ENCODE measurements around the gene MAST3.

The MAST3 gene

DNA sequence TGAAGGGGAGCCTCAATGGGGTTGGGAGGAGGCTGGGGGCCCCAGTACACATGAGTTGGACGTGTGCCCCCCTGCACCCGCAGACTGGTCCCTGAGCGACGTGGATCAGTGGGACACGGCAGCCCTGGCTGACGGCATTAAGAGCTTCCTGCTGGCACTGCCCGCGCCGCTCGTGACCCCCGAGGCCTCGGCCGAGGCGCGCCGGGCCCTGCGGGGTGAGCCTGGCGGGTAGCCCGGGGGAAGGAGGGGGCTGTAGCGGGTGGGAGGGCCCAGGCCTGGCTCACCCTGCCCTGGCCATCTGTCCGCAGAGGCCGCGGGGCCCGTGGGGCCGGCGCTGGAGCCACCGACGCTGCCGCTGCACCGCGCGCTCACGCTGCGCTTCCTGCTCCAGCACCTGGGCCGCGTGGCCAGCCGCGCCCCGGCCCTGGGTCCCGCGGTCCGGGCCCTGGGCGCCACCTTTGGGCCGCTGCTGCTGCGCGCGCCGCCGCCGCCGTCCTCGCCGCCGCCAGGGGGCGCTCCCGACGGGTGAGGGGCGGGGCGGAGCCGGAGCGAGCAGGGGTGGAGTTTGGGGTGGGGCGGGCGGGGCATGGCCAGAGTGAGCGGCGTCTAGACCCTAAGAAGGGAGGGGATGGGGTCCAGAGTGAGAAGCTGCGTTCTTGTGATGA is 63.5 kb downstream of the MAST3 start:
- Histone ChIP-seq H3K9ac (no peak overlapping the region), H3K36me3 (ENCODE audit: control insufficient read depth, insufficient read depth, low read length) (no peaks in the 10 kb centered on the region), H2AFZ (no peak overlapping the region), H3K4me3 (ENCODE audit: low read depth, low read length) (no peak overlapping the region), H3K27me3 (ENCODE audit: control insufficient read depth, insufficient read depth, low read length) (no peaks in the 10 kb centered on the region), H3K9me3 (ENCODE audit: control insufficient read depth, low read length) (no peaks in the 10 kb centered on the region), H3K27ac (peak overlapping the region; percentile 63), H3K4me1 (peaks cover 19% of the 10 kb centered on the region), H3K79me2 (peaks cover 6% of the 10 kb centered on the region), H3K4me2 (ENCODE audit: low read length) (peak overlapping the region; percentile 57)
- TF ChIP-seq, protein P1, sequence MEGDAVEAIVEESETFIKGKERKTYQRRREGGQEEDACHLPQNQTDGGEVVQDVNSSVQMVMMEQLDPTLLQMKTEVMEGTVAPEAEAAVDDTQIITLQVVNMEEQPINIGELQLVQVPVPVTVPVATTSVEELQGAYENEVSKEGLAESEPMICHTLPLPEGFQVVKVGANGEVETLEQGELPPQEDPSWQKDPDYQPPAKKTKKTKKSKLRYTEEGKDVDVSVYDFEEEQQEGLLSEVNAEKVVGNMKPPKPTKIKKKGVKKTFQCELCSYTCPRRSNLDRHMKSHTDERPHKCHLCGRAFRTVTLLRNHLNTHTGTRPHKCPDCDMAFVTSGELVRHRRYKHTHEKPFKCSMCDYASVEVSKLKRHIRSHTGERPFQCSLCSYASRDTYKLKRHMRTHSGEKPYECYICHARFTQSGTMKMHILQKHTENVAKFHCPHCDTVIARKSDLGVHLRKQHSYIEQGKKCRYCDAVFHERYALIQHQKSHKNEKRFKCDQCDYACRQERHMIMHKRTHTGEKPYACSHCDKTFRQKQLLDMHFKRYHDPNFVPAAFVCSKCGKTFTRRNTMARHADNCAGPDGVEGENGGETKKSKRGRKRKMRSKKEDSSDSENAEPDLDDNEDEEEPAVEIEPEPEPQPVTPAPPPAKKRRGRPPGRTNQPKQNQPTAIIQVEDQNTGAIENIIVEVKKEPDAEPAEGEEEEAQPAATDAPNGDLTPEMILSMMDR (IDR thresholded peaks at IDR 0.05) = no peak

DNA sequence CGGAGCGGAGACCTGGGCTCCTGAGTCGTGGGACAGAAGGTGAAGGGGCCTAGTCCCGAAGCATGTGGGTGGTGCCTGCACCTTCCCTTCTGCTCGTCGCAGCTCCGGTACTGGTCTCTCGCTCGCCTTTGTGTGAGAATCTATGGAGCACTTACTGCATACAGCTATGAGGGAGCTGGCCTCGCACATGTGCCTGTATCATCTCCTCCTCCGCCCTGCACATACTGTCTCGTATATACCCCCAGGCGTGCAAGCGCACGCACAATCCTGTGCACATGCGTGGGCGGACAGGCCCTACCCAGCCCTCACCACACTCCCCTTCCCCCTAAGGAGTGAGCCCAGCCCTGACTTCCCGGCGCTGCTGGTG is 64.0 kb downstream of the MAST3 start:
- H3K4me3 ChIP-seq (ENCODE audit: low read depth, low read length) = no peak overlapping the region
- H3K36me3 ChIP-seq (ENCODE audit: control insufficient read depth, insufficient read depth, low read length) = no peaks in the 10 kb centered on the region
- H3K4me2 ChIP-seq (ENCODE audit: low read length) = no peak overlapping the region
- H2AFZ ChIP-seq = no peak overlapping the region
- H3K4me1 ChIP-seq = peaks cover 14% of the 10 kb centered on the region
- H3K27me3 ChIP-seq (ENCODE audit: control insufficient read depth, insufficient read depth, low read length) = no peaks in the 10 kb centered on the region
- no peak overlapping the region for H3K9ac ChIP-seq
- no peak overlapping the region for H3K27ac ChIP-seq
- TF ChIP-seq, protein P1 (IDR thresholded peaks at IDR 0.05) = no peak
- H3K79me2 ChIP-seq = peaks cover 6% of the 10 kb centered on the region
- no peaks in the 10 kb centered on the region for H3K9me3 ChIP-seq (ENCODE audit: control insufficient read depth, low read length)

DNA sequence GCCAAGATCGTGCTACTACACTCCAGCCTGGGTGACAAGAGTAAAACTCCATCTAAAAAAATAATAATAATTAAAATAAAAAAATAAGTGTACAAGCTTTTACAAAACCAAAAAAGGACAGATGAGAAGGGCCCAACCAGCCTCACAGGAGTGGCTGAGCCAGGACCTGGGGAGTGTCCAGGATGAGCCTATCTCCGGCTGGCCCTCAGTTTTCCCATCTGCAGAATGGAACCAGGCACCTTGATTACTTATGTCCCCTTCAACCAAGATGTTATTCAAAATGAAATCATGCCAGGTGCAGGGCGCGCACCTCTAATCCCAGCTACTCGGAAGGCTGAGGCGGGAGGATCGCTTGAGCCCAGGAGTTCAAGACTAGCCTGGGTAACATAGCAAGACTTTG is 66.5 kb downstream of the MAST3 start:
- peaks cover 6% of the 10 kb centered on the region for H3K79me2 ChIP-seq
- no peaks in the 10 kb centered on the region for H3K9me3 ChIP-seq (ENCODE audit: control insufficient read depth, low read length)
- H3K36me3 ChIP-seq (ENCODE audit: control insufficient read depth, insufficient read depth, low read length) = no peaks in the 10 kb centered on the region

DNA sequence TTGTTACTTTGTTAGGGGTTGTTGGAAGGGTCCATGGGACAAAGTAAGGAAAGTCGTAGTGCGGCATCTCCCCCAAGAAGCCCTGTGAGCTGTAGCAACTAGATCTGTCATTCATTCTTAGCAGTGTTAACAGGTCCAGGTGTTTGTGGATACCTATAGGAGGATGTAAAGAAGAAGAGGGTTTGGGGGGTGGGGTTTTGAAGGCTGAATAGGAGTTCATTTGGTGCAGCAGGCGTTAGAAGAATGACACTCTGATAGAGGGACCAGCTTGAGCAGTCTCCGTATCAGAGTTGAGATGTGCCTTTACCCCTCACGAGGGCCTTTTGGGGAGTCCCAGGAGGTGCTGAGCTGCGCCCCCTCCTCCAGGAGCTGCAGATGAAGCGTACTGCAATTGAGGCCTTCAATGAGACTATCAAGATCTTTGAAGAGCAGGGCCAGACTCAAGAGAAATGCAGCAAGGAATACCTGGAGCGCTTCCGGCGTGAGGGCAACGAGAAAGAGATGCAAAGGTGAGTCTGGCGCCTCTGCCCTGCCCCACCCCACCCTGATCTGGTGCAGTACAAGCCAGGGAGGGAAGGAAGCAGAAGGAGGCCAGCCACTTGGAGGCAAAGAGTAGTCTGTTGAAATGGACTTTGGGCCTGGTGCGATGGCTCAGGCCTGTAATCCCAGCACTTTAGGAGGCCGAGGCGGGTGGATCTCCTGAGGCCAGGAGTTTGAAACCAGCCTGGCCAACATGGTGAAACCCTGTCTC is 68.4 kb downstream of the MAST3 start:
- Histone ChIP-seq H3K27me3 (ENCODE audit: control insufficient read depth, insufficient read depth, low read length) (no peaks in the 10 kb centered on the region), H3K4me1 (peaks cover 3% of the 10 kb centered on the region), H2AFZ (no peak overlapping the region), H3K4me3 (ENCODE audit: low read depth, low read length) (no peak overlapping the region), H3K9ac (no peak overlapping the region), H3K27ac (no peak overlapping the region), H3K4me2 (ENCODE audit: low read length) (no peak overlapping the region), H3K36me3 (ENCODE audit: control insufficient read depth, insufficient read depth, low read length) (no peaks in the 10 kb centered on the region), H3K9me3 (ENCODE audit: control insufficient read depth, low read length) (no peaks in the 10 kb centered on the region), H3K79me2 (peaks cover 6% of the 10 kb centered on the region)
- TF ChIP-seq, protein P1 (IDR thresholded peaks at IDR 0.05) = no peak

More for the DNA sequence above, 66.5 kb downstream of the MAST3 start:
- Histone ChIP-seq H3K9ac (no peak overlapping the region), H3K27ac (no peak overlapping the region), H3K4me3 (ENCODE audit: low read depth, low read length) (no peak overlapping the region), H2AFZ (no peak overlapping the region), H3K4me2 (ENCODE audit: low read length) (no peak overlapping the region), H3K4me1 (peaks cover 7% of the 10 kb centered on the region), H3K27me3 (ENCODE audit: control insufficient read depth, insufficient read depth, low read length) (no peaks in the 10 kb centered on the region)
- TF ChIP-seq, protein P1 (IDR thresholded peaks at IDR 0.05) = no peak

Measured in parathyroid adenoma (tissue), 2 donors.